Erythroblast (primary cell): Measurements from ENCODE around the gene MMAB.
"Not testable (repeated sequence)": the region's sequence is repeated elsewhere in the genome, so short reads cannot be mapped to it uniquely, and the experiment has no call there.

Experiments
- GATA1 ChIP-seq: IDR thresholded peaks from 2 replicates; pipeline ENCODE4 v1.6.1; 2011; ENCODE audit warnings: low read depth, mild to moderate bottlenecking, control low read depth, low read length, moderate library complexity
- POLR2A ChIP-seq: IDR thresholded peaks from 2 replicates; pipeline ENCODE4 v1.6.1; 2011; ENCODE audit warnings: mild to moderate bottlenecking, low read length

- TF ChIP-seq POLR2A, GATA1: not testable (repeated sequence)
Measured at GRCh38 chr12:109602132-109602531, 28.8 kb upstream of the MMAB start.
